ENCODE measurements around the gene PCBP2.
A peak's percentile ranks its signal among the peaks of the same experiment; 100 is the strongest.

Gene PCBP2

DNA sequence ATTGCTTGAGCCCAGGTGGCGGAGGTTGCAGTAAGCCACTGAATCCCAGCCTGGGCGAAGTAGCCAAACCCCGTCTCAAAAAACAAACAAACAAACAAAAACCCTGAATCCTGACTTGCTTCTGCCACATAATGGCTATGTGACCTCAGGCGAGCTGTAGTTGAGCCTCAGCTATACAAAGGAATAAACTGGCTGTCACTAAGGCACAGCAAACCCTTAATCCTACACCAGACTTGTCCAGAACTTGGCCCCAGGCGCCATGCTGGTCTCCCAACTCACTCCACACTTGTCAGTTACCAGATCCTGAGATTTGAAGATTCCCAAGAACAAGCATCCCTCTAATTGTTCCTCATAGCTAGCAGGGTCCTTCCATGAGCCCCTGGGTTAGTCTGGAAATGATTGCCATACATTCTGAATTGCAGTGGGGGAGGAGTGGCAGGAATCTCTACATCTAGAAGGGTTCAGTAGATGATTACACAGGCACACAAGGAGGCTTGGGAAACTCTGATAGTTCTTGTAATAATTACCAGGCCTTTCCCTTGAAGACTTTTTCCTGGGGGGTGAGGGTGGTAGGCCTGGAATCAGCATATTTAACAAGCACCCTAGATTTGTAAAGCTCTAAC, 37.5 kb downstream of the PCBP2 start:
- Mint-ChIP-seq H3K4me1 (peaks cover 40% of the 10 kb centered on the region), H3K36me3 (peaks cover 60% of the 10 kb centered on the region), H3K9me3 (no peaks in the 10 kb centered on the region), H3K27ac (peak overlapping the region; percentile 34), H3K4me3 (no peak overlapping the region)
- ATAC-seq = no peak
- no peak for DNase-seq (ENCODE audit: low spot score in 2 of 2)

DNA sequence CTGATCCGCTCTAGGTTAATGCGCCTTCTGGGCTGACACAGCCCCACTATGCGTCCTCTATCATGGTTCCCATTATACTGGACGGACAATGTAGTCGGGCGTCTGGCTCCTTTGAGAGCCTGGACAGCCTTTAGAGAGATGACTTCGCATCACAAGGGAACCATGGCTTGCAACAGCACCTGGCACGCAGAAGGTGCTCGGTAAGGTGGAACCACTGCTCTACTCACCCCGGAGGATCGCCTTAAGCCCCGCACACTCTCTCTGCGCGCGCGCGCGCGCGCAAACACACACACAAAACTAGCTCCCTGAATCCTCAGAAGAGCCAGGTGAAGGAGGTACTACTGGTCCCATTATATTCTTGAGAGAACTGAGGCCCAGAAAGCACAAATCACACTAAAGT, 40.3 kb downstream of the PCBP2 start:
- ATAC-seq (no peak), DNase-seq (ENCODE audit: low spot score in 2 of 2) (no peak)
- H3K9me3 Mint-ChIP-seq = no peaks in the 10 kb centered on the region
- H3K4me3 Mint-ChIP-seq = peak overlapping the region; percentile 78
- peaks cover 31% of the 10 kb centered on the region for H3K36me3 Mint-ChIP-seq
- H3K27ac Mint-ChIP-seq = peak overlapping the region; percentile 89
- peaks cover 34% of the 10 kb centered on the region for H3K4me1 Mint-ChIP-seq

DNA sequence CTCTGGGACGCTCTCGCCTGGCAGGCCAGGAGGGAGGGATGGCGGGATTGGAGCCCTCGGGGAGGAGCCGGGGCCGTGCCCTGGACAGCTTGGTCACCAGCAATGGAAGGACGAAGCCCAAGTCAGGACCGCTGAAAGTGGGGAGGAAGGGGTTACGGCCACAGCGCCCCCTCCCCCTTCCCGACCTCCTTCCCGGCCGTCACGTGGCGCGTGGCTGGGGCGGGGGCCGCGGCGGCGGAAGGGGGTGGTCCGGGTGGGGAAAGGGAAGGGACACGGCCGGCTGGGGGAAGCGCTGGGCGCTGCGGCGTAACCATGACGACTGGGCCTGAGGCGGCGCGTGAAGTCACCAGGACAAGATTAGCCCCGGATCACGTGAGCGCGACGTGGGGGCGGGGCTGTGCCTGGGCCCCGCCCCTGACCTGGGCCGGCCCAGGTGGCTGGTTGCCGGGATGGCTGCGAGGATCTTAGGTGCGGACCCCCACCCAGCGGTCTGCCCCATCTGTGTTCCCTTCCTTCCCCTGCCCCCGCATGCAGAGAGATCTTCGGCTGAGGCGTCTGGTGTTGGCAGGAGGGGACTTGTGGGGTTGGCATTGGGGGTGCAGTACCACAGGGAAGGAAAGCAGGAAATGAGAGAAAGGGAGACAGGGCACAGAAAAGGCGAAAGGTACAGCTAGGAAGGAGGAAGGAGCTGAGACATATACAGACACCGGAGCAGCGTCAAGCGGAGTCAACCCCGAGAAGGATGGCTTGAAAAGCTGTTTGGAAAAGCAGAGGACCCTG, 41.1 kb downstream of the PCBP2 start:
- Mint-ChIP-seq H3K36me3 (peaks cover 23% of the 10 kb centered on the region), H3K4me1 (peaks cover 40% of the 10 kb centered on the region), H3K27ac (peak overlapping the region; percentile 89), H3K4me3 (peak overlapping the region; percentile 78), H3K9me3 (no peaks in the 10 kb centered on the region)
- DNase-seq (ENCODE audit: low spot score in 2 of 2) (peak; percentile 73 to 91), ATAC-seq (peak; percentile 94)

DNA sequence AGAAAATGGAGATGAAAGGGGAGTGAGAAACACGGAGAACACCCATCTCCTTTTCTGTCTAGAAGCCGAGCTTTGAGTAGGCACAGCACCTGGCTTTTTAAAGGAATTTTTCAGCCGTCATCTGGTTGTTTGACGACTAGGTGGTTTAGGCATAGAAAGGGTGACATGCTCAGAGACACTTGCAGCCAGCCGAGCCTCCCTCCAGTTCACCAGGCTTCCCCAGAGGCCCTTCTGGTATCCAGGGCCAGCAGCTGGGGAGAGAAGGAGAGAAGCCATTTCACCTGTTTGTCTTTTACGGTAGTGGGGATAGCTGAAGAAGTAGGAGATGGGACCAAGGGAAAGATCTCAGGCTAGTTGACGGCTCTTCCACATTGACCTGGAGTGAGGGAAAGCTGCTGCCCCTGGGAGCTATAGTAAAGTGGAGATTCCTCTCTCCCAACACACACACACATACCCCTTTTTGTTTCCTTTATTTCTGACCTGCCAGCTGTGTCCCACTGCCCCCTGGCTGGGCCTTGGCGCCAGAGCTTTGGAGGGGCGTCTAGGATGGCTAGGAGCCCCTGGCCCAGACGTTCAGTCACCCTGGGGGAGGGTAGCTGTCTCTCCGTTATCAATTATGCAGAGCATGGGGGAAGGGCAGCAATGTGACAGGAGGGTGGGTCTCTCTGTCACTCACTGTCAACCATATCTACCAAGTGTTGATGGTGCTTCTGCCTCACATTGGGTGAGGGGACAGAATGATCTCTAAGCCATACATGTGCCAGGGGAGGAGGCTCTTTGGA, 41.9 kb downstream of the PCBP2 start:
- DNase-seq (ENCODE audit: low spot score in 2 of 2) = no peak
- ATAC-seq = no peak
- Mint-ChIP-seq H3K36me3 (peaks cover 18% of the 10 kb centered on the region), H3K4me3 (peak overlapping the region; percentile 78), H3K9me3 (no peaks in the 10 kb centered on the region), H3K27ac (peak overlapping the region; percentile 89), H3K4me1 (peaks cover 48% of the 10 kb centered on the region)

DNA sequence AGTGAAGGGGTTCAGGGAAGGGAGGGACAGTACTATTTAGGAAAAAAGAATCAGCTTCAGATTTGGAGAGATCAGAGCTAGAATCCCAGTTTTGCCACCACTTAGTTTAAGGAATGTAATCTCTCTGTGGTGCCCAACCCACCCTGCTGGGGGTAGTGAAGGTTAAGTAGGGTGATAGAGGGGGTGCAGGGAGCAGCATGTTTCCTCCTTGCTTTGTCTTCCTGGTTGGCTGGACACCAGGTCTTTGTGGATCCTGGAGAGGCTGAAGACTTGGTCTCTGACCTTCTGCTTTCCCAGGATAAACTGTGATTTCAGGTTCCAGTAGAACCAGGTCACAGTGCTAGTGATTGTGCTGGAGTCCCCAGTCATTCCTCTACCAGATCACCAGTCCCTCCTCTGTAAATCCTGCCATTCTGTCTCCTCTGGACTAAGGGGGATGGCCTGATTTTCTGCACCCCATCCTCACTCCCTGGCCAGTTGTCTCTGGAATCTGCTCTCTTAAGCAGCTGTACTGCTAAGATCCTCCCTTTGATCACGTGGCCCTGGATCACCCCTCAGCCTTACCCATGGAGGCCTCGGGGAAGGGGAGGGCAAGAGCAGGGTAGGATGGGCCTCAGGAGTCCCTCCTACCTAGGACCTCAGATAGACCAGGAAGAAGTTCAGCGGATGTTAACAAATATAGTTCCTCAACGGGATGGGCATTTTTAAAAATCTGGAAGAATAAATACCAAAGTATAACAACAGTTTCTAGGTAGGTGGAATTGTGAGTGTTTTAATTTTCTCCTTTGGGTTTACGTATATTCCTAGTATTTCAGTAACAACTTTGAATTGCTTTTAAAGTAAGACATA, 44.2 kb downstream of the PCBP2 start:
- Mint-ChIP-seq H3K36me3 (peaks cover 20% of the 10 kb centered on the region), H3K4me1 (peaks cover 61% of the 10 kb centered on the region), H3K9me3 (no peaks in the 10 kb centered on the region), H3K27ac (peak overlapping the region; percentile 76), H3K4me3 (no peak overlapping the region)
- ATAC-seq = no peak
- DNase-seq (ENCODE audit: low spot score in 2 of 2) = no peak

DNA sequence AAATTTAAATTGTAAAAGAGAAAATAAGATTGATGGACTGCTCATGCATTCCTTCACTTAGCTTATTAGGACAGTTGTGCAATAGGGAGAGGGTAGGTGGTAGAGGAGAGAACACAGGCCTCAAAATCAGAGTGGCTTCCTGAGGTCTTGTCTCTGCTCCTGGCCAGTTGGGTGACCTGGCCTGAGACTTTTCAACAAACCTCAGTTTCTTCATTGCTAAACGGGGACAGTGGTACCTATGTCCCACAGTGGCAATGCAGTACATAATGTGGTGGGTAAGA, 44.8 kb downstream of the PCBP2 start:
- Mint-ChIP-seq H3K4me3 (no peak overlapping the region), H3K36me3 (peaks cover 24% of the 10 kb centered on the region), H3K4me1 (peaks cover 63% of the 10 kb centered on the region), H3K27ac (no peak overlapping the region), H3K9me3 (no peaks in the 10 kb centered on the region)
- DNase-seq (ENCODE audit: low spot score in 2 of 2) (no peak), ATAC-seq (no peak)

DNA sequence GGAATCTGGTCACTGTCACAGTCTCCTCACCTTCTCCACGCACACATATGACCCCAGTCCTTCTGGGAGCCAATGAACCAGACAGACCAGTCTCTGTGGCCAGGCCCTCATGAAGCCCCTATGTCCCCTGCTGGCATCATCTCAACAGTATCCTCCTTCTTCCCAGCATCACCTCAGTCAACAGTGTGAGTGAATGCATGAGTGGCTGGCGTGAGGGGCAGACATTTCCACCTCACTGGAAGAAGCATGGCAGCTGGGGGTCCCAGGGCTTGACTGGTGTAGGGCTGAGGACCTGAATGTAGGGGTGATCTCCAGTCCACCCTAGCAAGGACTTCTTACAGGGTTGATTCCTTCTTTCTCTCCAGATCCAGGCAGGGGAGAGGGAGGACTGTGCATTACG, 45.6 kb downstream of the PCBP2 start:
- H3K36me3 Mint-ChIP-seq = peaks cover 24% of the 10 kb centered on the region
- H3K27ac Mint-ChIP-seq = peak overlapping the region; percentile 13
- H3K4me1 Mint-ChIP-seq = peaks cover 64% of the 10 kb centered on the region
- DNase-seq (ENCODE audit: low spot score in 2 of 2) (no peak), ATAC-seq (no peak)
- H3K9me3 Mint-ChIP-seq = no peaks in the 10 kb centered on the region
- H3K4me3 Mint-ChIP-seq = no peak overlapping the region

DNA sequence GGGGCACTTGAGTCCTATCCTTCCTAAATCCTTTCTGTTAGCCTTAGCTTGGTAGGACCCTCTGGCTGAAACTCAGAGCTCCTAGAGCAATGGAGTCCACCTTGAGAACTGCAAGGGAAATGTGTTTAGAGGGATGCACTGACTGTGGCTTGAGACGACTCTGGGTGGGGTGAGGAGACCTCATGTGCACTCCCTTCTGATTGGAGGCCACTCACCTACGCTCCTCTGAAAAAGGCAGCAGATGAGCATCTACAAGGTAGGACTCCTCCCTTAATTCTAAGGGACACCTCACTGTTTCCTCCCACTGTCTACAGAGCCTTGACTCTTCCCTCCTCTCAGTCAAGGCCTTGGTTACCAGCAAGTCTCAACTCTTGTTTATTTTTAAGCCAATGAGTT, 46.3 kb downstream of the PCBP2 start:
- H3K9me3 Mint-ChIP-seq = no peaks in the 10 kb centered on the region
- H3K27ac Mint-ChIP-seq = peak overlapping the region; percentile 97
- DNase-seq (ENCODE audit: low spot score in 2 of 2) (no peak), ATAC-seq (no peak)
- peaks cover 21% of the 10 kb centered on the region for H3K36me3 Mint-ChIP-seq
- peaks cover 58% of the 10 kb centered on the region for H3K4me1 Mint-ChIP-seq
- H3K4me3 Mint-ChIP-seq = peak overlapping the region; percentile 81

DNA sequence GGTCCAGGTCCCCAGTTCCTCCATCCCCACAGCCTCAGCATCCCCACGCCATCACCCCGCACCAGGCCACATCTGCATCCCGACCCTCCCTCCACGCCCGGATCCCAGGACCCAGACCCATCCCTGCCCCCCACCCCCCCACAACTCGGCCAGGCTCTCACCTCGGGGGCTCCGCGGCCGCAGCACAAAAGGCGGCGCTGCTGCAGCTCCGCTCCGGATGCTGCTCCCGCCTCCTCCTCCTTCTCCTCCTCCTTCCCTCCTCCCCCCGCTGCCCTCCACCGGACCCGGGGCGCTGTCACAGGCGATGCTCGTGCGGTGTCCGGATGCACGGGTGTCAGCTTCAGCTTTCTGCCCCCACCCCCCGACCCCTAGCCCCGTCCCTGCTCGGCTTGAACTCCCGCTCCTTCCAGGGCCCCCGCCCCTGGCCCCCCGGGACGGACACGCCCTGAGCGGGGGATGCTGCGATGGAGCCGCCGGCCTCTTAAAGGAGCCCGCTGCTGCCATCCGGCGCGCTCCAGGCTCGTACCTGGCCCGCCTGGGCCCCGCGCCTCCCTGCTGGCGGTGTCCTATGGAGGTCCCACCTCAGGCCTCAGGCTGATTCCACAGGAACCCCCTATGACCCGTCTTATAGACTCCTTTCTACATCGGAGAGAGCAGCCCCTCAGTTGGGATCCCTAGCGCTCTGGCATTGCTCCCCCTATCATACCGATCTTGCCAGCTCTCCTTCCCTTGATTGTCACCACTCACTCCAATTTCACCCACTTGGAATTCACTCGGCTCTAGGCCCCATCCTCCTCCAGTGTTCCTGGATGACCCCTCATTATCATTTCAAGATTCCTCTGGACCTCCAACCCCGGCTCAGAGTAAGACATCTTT, 47.6 kb downstream of the PCBP2 start, which contains the start of gene MAP3K12:
TSS of gene MAP3K12 (minus strand) at position 193 of the 876 bp plus-strand sequence. CDS start 12,067 bp downstream, outside the sequence.
- peak; percentile 53 to 87 for DNase-seq (ENCODE audit: low spot score in 2 of 2)
- Mint-ChIP-seq H3K27ac (peak within 1 kb of the TSS; percentile 97), H3K36me3 (peaks cover 18% of the 10 kb centered on the region), H3K9me3 (no peaks in the 10 kb centered on the region), H3K4me1 (peaks cover 52% of the 10 kb centered on the region), H3K4me3 (peak within 1 kb of the TSS; percentile 81)
- ATAC-seq = peak; percentile 2

DNA sequence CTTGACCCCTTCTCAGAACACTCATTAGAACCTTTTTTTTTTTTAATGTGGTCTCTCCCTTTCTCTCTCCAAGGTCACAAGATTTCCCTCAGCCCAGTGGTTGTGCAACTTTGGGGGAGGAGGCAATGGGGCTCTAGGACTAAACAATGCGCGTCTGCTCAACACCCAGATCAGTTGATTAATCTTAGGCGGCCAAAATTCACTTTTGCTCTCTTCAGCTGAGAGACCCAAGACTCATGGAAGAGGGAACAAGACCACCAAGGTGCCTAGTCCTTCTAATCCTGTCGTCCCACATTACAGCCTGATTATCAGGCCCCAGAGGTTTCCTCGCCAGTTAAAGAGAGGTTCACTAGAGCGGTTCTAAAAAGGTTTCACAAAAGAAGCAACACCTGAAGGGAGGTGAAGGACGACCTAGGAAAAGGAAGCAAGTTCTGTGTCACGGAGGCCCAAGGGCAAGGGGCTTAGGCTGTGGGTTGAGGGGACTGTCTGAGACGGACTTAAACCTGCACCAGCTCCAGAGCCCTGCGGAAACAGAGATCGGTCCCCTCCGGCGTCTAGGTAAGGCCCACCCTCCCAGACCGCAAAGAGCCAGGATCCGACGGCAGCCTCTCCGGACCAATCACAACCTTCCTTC, 48.4 kb downstream of the PCBP2 start:
- Mint-ChIP-seq H3K9me3 (no peaks in the 10 kb centered on the region), H3K4me3 (peak overlapping the region; percentile 81), H3K36me3 (peaks cover 23% of the 10 kb centered on the region), H3K27ac (peak overlapping the region; percentile 97), H3K4me1 (peaks cover 58% of the 10 kb centered on the region)
- no peak for DNase-seq (ENCODE audit: low spot score in 2 of 2)
- no peak for ATAC-seq

DNA sequence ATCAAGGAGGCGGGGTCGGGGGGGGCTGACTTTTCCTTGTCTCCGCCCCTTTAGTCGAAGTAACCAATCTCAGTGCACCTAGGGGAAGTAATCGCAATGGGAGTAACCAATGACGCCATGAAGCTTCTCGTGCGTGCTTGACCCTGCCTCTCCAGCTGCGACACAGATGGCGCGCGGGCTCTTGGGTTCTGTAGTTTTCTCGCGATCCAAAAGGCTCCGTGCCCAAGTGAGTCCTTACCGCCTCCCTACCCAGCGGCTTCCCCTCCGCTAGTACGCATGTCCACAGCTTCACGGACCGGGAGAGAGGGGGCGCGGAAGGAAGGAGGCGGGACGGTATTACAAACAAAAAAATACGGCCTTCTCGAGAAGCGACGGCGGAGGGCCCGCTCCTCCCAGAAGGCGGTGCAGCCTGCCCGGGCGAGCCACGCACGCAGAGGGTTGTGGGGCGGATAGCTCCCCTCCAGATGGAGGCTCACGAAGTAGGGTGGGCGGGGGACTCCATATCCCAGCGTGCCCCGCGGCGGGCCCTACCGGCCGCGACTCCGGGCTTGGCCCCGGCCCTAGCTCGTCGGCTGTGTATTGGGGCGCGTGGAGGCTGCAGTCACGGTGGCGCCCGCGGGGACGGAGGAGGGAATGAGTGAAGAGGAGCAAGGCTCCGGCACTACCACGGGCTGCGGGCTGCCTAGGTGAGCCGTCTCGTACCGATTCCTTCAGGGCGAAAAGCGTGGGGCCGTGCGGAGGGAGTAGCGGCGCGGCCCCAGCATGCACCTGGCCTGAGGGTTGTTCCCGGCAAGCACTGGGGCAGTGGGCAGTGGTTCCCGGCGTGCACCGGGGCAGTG, 49.1 kb downstream of the PCBP2 start, which contains the start of gene TARBP2:
TSS of gene TARBP2 (plus strand) at position 508 of the 839 bp plus-strand sequence. CDS start at position 634, 126 bp downstream.
- H3K4me1 Mint-ChIP-seq = peaks cover 59% of the 10 kb centered on the region
- H3K9me3 Mint-ChIP-seq = no peaks in the 10 kb centered on the region
- ATAC-seq = peak; percentile 89

DNA sequence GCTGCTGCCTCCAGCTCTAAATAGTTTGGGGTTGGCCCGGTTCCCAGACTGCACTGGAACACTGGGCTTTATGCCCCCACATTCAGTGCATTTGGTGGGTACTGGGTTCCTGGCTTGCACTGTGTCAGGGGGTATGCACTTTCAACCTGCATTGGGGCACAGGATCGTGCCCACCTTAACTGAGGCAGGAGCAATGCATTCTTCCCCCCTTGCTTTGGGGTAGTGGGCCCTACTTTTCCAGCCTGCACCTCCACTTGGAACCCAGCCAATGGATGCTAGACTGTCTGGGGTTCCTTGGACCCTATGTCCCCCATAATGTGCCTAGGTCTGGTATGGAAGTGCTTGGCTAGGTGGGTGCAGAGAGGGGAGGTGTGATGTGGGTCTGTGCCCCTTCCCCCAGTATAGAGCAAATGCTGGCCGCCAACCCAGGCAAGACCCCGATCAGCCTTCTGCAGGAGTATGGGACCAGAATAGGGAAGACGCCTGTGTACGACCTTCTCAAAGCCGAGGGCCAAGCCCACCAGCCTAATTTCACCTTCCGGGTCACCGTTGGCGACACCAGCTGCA, 49.8 kb downstream of the PCBP2 start:
- DNase-seq (ENCODE audit: low spot score in 2 of 2) = peak in 1 of 2 donors; percentile 69
- H3K9me3 Mint-ChIP-seq = no peaks in the 10 kb centered on the region
- peak overlapping the region; percentile 81 for H3K4me3 Mint-ChIP-seq
- peak overlapping the region; percentile 97 for H3K27ac Mint-ChIP-seq
- peaks cover 36% of the 10 kb centered on the region for H3K36me3 Mint-ChIP-seq
- ATAC-seq = no peak
- H3K4me1 Mint-ChIP-seq = peaks cover 55% of the 10 kb centered on the region

More for the DNA sequence above, 49.1 kb downstream of the PCBP2 start, which contains the start of gene TARBP2:
- DNase-seq (ENCODE audit: low spot score in 2 of 2) = peak; percentile 86 to 99
- H3K36me3 Mint-ChIP-seq = peaks cover 30% of the 10 kb centered on the region
- peak within 1 kb of the TSS; percentile 81 for H3K4me3 Mint-ChIP-seq
- H3K27ac Mint-ChIP-seq = peak within 1 kb of the TSS; percentile 97

DNA sequence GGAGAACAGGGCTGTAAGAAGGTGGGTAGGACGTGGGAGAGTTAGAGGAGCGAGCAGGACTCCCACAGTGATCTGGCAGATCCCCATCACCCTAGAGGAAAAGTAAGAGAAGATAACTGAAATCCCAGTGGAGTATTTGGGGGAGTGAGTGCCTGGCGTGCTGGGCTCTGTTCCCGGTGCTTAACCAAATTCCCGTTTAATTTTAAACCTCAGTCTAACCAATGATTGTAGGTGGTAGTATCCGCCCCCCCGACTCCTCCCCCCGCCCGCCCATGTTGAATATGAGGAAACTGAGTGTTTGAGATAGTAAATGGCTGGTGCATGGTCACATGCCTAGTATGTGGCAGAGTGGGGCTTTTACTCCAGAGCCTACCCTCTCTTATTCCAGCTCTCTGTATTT, 50.4 kb downstream of the PCBP2 start:
- peaks cover 40% of the 10 kb centered on the region for H3K36me3 Mint-ChIP-seq
- peaks cover 52% of the 10 kb centered on the region for H3K4me1 Mint-ChIP-seq
- H3K9me3 Mint-ChIP-seq = no peaks in the 10 kb centered on the region
- DNase-seq (ENCODE audit: low spot score in 2 of 2) (no peak), ATAC-seq (no peak)
- H3K27ac Mint-ChIP-seq = peak overlapping the region; percentile 97
- peak overlapping the region; percentile 81 for H3K4me3 Mint-ChIP-seq
